Ramos (cell line): ENCODE data around the gene CHAD.
"Not testable (repeated sequence)": the region's sequence is repeated elsewhere in the genome, so short reads cannot be mapped to it uniquely, and the experiment has no call there.

Experiments used
- in situ Hi-C: fragments of 300-500 bp; cut with MboI; formaldehyde crosslinking; loops from one replicate; pipeline ENCODE4 v1.14.3; 2022; ENCODE audit warnings: low sequenced_read_pairs; ENCODE audit not compliant: unreplicated experiment

Gene CHAD

DNA sequence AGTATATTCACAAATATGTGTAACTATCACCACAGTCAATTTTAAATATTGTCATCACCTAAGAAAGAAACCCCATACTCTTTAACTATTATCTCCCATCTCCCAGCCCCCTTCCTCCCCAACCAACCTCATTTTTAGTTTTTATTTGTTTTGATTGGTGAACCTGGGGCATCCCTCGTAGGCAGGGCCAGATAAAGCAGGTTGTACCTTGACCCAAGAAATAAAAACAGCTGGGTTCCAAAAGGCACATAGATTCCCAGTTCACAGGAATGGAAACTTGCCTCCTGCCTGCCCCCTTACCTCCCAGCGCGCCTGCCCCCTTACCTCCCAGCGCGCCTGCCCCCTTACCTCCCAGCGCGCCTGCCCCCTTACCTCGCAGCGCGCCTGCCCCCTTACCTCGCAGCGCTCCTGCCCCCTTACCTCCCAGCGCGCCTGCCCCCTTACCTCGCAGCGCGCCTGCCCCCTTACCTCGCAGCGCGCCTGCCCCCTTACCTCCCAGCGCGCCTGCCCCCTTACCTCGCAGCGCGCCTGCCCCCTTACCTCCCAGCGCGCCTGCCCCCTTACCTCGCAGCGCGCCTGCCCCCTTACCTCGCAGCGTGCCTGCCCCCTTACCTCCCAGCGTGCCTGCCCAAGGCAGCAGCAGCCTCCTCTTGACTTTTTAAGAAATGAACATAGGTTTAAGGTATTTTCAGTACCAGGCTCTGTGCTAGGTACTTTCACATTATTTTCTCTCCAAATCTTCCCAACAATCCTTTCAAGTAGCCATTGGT, 7.3 kb upstream of the CHAD start:
- in situ Hi-C loops: not testable (repeated sequence)

DNA sequence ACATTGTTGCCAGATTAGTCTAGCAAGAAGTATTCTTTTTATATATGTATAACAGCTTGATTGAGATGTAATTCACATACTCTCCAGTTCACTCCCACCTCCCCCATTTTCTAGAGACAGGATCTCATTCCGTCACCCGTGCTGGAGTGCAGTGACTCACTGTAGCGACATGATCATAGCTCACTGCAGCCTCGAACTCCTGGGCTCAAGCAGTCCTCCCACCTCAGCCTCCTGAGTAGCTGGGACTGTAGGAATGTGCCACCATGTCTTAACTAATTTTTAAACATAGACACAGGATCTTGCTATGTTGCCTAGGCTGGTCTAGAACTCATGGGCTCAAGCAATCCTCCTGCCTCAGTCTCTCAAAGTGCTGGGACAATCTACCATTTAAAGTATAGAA, 6.7 kb upstream of the CHAD start:
- in situ Hi-C loops: no loop called here

DNA sequence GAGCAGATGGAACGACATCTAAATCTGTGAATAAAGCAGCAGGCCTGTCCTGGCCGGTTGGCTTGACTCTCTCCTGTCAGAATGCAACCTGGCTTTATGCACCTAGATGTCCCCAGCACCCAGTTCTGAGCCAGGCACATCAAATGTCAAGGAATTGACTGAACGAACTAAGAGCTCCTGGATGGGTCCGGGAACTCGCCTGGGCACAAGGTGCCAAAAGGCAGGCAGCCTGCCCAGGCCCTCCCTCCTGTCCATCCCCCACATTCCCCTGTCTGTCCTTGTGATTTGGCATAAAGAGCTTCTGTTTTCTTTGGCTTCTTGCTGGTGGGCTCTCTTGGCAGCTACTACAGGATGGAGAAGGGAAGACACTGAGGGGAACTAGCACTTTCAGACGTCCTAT, 5.8 kb upstream of the CHAD start:
- in situ Hi-C loops: no loop called here

DNA sequence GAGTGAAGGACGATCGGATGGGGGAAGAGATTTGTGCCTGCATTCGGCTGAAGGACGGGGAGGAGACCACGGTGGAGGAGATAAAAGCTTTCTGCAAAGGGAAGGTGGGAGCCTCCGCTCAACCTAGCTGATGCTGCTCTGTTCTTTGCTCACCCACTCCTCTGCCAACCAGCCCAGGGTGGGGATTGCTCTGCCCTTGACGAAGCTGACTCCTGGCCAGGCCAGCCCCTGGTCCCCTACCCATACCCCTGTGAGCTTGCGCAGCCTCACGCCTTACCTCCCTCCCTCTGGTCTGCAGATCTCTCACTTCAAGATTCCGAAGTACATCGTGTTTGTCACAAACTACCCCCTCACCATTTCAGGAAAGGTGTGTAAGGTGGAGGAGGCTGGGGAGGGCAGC, 5.2 kb upstream of the CHAD start:
- in situ Hi-C loops: no loop called here

DNA sequence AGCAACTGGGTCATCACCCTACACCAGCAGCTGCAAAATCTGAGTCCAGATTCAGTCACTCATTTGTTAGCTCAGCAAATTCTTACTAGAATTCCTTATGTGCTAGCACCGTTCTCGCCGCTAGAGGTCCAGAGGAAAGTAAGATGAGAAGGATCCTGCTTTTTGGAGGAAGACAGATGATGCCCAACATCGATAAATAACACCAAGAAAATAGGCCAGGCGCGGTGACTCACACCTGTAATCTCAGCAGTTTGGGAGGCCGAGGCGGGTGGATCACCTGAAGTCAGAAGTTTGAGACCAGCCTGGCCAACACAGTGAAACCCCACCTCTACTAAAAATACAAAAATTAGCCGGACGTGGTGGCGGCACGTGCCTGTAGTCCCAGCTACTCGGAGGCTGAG, 4.1 kb upstream of the CHAD start:
- in situ Hi-C loops: not testable (repeated sequence)

DNA sequence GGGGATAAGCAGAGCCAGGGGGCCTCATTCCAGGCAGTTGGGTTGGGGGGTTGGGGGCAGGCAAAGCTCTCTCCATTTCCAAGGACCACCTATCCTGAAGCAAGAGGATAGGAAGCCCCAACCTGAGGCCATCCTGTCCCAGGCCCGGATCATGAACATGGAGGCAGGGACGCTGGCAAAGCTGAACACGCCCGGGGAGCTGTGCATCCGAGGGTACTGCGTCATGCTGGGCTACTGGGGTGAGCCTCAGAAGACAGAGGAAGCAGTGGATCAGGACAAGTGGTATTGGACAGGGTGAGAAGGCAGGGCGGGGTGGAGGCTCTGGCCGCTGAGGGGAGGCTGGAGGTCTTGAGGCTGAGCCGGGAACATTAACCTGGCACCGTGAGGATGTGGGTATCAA, 3.6 kb upstream of the CHAD start:
- in situ Hi-C loops: no loop called here

DNA sequence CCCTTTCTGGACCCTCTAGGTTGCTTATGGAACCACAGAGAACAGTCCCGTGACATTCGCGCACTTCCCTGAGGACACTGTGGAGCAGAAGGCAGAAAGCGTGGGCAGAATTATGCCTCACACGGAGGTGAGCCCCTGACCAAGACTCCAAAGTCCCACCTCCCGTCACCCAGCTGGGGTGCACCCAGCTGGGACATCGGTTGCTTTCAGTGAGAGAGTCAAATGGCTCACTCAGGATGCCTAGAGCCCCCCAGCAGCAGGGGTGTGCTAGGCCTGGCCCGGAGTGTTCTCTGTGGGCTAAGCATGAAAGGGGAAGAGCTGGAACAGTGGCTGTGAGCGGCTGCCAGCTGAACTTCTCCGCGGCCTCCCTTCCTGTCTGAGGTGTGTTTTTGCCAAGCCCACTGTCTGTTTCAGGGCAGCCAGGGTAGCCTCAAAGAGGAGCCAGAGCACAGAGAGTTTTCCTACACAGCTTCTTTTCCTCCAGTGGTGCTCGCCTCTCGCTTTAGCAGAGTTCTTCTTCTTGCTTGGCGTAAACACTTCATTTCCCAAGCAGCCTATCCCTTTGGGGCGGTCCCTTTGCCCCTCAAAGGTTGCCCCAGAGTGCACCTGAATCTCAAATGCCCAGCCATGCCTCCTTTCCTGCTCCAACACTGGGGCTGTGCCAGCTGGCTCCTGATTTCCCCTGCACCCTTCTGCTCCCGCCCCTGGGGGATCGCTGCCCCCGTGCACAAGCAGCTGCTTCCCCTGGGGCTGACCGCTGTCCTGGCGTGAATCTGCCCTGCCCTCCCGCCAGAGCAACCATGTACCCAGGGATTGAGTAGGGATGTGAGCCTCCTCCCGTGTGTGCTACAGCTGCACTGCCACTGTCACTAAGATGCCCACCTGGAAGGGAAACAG, 2.6 kb upstream of the CHAD start:
- in situ Hi-C loops: no loop called here

DNA sequence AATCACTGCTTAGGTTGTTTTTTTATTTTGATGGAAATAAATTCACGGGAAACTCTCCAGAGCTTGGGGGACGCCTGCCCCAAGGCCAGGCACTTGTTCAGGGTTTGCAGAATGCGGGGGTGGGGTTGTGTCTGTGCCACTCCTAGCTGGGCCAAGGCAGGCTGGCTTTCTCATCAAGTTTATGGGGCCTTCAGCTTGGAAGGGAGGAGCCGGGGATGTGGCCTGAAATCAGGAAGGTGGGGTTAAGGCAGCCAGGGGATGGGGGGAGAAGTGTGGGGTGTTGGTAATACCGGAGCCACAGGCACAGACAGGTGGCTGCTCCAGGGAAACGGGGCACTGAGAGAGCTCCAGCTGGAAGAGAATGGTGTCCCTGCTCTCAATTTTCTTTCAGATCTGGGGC, 1.7 kb upstream of the CHAD start:
- in situ Hi-C loops: no loop called here

DNA sequence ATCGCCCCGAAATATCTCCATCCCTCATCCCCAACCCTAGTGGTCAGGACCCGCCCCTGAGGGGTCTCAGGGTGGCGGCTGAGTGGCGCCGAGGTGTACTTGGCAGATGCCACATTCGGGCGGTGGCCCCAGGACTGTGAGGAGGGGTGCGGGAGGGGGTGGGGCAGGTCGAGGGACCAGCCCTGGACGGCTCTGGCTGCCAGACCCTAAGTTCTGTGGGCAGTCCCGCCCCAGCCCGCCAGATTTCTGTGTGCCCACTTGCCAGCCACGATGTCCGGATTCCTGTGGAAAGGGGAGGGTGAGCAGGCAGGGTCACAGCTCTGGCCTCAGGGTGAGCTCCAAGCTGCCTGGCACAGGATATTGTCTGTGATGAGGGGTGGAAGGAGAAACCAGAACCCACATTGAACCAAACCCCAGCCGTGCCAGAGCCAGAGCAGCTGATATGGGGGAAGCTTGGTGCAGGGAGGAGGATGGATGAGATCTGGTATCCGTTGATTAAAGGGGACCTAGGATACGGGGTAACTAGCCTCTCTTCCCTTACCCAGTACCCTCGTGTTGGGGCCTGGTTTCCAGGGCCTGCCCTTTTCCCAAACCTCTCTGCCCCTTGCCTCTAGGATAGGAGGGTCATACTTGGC, 1.1 kb upstream of the CHAD start:
- in situ Hi-C loops: no loop called here

DNA sequence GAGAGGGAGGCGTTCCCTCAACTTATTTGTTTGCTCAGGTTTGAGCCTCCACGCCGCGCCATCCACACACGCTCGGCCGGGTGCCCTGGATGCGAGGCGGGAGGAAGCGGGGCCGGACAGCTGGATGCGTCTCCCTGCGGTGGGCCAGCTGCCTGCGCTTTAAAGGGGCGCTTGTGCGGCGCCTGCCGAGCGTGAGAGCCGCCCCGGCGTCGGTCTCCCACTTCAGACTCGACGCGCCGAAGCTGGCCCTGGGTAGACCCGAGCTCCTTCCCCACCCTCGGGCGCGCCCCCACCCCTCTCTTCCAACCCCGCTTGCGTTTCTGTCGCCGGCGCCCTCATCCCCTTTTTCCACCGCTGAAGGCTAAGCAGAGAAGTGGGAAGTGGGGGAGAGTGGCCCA, 527 bp upstream of the CHAD start:
- in situ Hi-C loops: no loop called here

DNA sequence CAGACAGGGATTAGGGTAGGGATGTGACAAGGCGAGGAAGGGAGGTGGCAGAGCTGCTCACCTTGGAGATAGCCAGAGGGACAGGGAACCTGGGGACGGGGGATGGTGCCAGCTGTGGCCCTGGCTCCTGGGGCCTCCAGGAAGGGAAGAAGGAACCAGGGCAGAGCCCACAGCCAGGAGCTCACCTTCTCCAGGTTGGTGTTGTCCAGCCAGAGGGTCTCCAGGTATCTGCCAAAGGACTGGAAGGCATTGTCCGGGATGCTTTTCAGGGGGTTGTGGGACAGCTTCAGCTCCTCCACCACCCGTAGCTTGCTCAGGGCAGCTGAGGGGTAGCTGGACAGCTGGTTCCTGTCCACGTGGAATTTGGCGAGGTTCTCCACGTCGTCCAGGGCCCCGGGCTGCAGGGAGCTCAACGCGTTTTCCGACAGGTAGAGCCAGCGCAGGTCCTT, 801 bp downstream of the CHAD start:
- in situ Hi-C loops: no loop called here

DNA sequence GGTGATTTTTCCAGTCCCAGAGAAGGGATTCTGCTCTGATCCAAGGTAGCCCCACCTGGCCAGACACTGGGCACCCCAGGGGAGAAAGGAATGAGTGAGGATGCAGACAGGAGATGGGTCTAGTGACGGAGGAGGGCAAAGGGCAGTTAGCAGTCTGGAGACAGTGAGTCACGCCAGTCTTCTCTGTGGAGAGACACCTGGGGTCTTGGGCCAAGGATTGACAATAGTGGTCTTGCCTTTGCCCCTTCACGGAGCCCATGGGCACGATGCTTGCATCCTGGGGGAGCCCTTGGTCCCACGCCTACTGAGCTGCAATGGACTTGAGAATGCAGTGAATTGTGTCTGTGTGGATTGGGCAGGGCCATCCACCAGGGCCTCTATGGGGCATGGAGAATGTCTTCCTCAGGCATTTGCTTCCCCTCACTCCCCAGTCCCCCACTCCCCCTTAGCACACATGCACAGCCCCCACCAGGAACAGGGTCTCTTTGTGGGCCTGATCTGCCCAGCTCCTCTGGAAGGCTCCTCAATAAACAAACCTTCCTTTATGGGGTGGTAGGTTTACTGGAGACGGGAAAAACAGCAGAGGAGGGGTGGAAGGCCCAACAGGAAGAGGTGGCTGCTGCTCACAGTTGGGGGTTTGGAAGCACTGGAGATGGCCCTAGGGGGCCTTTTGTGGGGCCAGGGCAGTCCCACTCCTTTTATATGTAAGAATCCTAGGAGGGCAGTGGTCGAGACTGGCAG, 1.4 kb downstream of the CHAD start:
- in situ Hi-C loops: no loop called here

DNA sequence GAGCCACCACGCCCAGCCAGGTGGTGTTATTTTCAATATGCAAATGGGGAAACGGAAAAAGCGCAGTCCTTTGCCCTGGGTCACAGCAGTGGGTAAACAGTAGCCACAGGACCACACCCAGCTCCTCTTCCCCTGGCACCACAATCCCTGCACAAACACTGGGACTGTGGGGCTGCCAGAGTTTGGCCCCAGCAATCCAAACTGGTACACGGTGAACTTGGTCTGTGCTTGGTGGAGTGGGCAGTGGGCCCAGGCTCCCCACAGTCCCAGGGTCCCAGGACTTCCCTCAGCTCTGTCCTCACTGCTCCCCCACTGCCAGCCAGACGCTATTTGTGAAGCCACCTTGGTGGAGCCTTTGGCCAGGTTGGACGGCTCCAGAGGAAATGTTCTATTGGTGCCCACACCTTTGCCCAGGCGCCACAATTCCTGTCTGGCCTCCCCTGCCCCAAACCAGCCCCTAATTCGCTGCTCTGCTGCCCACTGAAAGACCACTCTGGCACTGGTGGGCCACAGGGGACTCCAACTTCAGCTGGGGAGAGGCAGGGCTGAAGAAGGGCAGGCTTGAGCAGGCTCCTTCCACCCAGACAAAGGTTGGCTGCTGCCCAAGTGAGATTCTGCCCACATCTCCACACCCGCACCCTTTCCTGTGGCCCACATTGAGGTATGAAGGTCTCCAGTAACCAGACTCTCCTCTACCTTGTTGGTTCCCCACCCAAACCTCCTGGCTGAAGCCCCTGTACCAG, 2.1 kb downstream of the CHAD start:
- in situ Hi-C loops: no loop called here

DNA sequence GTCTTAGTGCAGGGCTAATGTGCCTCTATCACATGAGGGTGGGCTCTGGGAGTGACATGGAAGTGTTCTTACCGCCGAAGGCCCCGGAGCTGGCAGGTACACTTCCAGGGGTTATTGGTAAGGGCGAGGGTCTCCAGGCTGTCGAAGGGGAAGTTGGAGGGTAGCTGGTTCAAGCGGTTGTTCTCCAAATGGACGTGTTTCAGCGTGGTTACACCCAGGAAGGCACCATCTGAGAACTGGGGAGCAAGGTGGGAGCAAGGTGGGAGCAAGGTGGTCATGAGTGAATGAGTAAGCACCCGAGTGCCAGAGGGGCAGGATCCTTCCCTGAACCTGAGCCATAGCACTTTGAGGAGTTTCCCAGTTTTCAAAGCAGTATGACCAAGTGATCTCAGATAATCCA, 3.0 kb downstream of the CHAD start:
- in situ Hi-C loops: no loop called here

DNA sequence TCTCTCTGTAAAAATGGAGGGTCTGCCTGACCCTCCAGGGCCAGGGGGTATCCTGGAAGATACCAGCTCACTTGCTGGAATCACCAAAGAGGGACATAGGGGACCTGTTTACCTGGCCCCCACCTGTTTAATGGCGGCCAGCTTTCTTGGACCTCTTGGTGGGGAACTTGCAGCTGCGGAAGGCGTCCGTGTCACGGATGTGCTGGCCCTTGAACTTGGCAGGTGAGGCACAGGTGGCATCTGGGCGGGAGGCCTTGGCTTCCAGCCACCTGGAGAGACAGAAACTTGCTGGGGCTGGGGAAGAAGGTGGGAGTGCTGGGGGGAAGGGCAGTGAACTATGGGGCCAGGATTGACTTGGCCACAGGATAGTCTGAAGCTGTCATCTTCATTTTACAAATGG, 3.5 kb downstream of the CHAD start:
- in situ Hi-C loops: no loop called here

DNA sequence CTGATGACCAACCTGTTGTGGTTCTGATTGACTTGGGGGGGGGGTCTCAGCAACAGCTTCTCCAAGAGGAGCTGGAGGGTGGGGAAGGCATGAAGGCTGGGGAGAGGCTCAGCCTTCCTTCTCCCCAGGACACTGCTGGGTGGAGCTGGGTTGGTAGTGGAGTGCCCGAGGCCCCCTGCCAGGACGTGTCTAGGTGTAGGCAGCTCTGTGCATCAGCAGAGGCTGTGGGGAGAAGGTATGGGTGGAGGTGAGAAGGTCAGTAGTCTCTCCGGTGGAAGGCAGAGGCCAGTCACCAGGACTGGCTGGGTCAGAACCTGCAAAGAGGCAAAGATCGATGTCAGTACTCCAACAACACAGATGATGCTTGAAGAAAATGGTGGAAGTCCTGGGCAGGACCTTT, 3.9 kb downstream of the CHAD start:
- in situ Hi-C loops: no loop called here

DNA sequence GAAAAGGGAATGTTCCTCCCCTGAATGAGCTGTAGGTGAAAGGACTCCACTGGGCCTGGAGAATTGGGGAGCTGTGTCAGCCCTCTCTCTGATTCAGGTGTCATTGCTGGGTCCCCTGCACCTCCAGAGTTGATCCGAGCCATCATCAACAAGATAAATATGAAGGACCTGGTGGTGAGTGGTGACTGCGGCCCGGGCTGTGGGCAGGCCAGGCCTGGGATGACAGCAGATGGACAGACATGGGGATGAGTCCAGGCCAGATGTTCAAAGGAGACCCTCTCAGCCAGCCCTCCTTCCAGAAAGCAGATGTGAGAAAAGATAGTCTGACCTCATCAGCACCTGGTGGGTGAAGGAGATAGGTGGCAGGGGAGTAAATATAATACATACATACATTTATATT, 4.6 kb downstream of the CHAD start:
- in situ Hi-C loops: no loop called here

DNA sequence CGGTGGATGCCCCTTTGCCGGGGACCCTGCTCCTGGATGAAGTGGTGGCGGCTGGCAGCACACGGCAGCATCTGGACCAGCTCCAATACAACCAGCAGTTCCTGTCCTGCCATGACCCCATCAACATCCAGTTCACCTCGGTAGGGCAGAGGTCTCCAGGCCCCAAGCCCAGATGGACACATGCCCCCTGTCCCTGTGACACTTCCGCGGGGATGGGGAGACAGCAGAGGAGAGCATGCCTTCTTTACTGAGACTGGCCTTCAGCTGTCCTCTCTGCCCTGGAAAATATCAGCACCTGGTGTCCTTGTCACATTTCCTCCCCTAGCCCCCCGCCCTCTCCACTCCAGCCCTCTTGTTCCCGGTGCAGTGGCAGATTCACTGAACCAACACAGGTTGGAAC, 6.2 kb downstream of the CHAD start:
- in situ Hi-C loops: no loop called here

DNA sequence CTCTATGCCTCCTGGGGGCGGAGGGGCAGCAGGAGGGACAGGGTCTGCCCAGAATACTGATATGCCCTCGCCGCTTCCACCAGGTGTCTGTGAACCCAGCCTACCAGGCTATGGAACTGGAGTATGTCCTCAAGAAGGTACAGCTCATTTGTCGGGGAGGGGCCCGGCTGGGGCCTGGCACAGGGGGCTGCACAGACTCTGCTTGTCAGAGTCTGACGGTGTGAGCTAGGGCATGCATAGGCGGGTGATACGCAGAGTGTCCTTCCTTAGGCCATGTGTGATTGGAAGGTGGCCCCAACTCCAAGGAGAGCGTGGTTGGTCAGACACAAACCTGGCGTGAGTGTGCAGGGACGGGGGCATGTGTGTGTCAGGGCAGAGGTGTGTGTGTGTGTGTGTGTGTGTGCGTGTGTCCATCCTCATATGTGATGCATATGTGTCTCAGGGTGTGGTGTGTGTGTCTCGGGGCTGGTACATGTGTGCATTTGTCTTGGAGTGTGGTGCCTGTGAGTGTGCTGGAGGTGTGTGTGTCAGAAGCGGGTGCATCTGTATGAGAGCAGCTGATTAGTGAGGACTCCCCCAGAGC, 7.0 kb downstream of the CHAD start:
- in situ Hi-C loops: no loop called here
